MM.1S (cell line): Measurements from ENCODE around the gene TRH.

Experiments used
- DNase-seq: peaks from one replicate; pipeline ENCODE4 v3.0.0-alpha.2; 2015
- H2AFZ ChIP-seq: fragments of 300-600 bp; sonication (generic); 2 replicates; pipeline ENCODE4 v1.6.0; 2016; ENCODE audit warnings: antibody characterized with exemption, low read length
- H3F3A ChIP-seq: fragments of 300-600 bp; sonication (generic); 2 replicates; pipeline ENCODE4 v1.6.1; 2016; ENCODE audit warnings: mild to moderate bottlenecking, antibody characterized with exemption, low read length, moderate library complexity, mixed read lengths; ENCODE audit not compliant: insufficient read depth
- H3K27ac ChIP-seq: fragments of 300-600 bp; sonication (generic); 2 replicates; pipeline ENCODE4 v1.5.1; 2016; ENCODE audit warnings: mild to moderate bottlenecking, low read length
- H3K27me3 ChIP-seq: fragments of 300-600 bp; sonication (generic); replicated peaks from 2 replicates; pipeline ENCODE4 v1.6.0; 2016; ENCODE audit warnings: low read length; ENCODE audit not compliant: insufficient read depth
- H3K36me3 ChIP-seq: fragments of 300-600 bp; sonication (generic); replicated peaks from 2 replicates; pipeline ENCODE4 v1.6.1; 2016; ENCODE audit warnings: mild to moderate bottlenecking, low read length, mixed read lengths; ENCODE audit not compliant: insufficient read depth
- H3K4me1 ChIP-seq: fragments of 300-600 bp; sonication (generic); 2 replicates; pipeline ENCODE4 v1.6.1; 2016; ENCODE audit warnings: low read length, mixed read lengths
- H3K4me2 ChIP-seq: fragments of 300-600 bp; sonication (generic); 2 replicates; pipeline ENCODE4 v1.6.0; 2016; ENCODE audit warnings: low read depth, low read length
- H3K4me3 ChIP-seq: fragments of 300-600 bp; sonication (generic); 2 replicates; pipeline ENCODE4 v1.5.1; 2016; ENCODE audit warnings: low read length, mixed read lengths
- H3K79me2 ChIP-seq: fragments of 300-600 bp; sonication (generic); 2 replicates; pipeline ENCODE4 v1.6.1; 2016; ENCODE audit warnings: mixed run types, low read length, mixed read lengths
- H3K9ac ChIP-seq: fragments of 300-600 bp; sonication (generic); 2 replicates; pipeline ENCODE4 v1.6.1; 2016; ENCODE audit warnings: low read length, mixed read lengths
- H3K9me2 ChIP-seq: fragments of 300-600 bp; sonication (generic); replicated peaks from 2 replicates; pipeline ENCODE4 v1.6.1; 2016; ENCODE audit warnings: mild to moderate bottlenecking, low read length, mixed read lengths; ENCODE audit not compliant: insufficient read depth
- H3K9me3 ChIP-seq: fragments of 300-600 bp; sonication (generic); replicated peaks from 2 replicates; pipeline ENCODE4 v1.6.1; 2016; ENCODE audit warnings: mild to moderate bottlenecking, low read length, mixed read lengths; ENCODE audit not compliant: insufficient read depth
- H4K20me1 ChIP-seq: fragments of 300-600 bp; sonication (generic); 2 replicates; pipeline ENCODE4 v1.6.1; 2016; ENCODE audit warnings: mild to moderate bottlenecking, low read length, moderate library complexity, mixed read lengths; ENCODE audit not compliant: insufficient read depth
- EZH2 ChIP-seq: fragments of 300-600 bp; sonication (generic); optimal IDR thresholded peaks from 2 replicates; pipeline ENCODE3; 2017; ENCODE audit warnings: low read depth, mild to moderate bottlenecking, antibody characterized with exemption, low read length, mixed read lengths
- EZH2phosphoT487 ChIP-seq: fragments of 300-600 bp; sonication (generic); IDR thresholded peaks from 2 replicates; pipeline ENCODE4 v1.6.1; 2018; ENCODE audit warnings: antibody characterized with exemption, low read length
- TF ChIP-seq, protein P1 (sequence below): fragments of 300-600 bp; sonication (generic); IDR thresholded peaks from 2 replicates; pipeline ENCODE4 v1.5.1; 2016; ENCODE audit warnings: antibody characterized with exemption, low read length, mixed read lengths

TRH gene

DNA sequence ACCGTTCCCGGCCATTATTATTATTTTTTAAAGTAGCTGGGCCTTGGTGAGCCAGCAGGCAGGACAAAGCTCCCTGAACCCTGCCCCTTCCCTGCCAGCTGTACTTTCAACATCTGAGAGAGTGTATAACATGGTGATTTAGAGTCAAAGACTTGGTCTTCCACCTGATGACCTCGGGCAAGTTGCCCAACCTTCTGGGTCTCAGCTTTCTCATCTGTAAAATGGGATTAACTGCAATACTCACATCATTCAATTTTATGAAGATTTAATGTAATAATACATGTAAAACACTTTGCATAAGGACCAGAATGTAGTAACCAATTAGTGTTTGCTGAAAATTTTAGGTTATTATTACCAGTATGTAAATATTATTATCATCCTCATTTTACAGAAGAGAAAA, 11.9 kb upstream of the TRH start:
- Histone ChIP-seq H3K27ac (no peak overlapping the region), H3K9ac (no peak overlapping the region), H3K79me2 (no peaks in the 10 kb centered on the region), H3K4me3 (no peak overlapping the region), H3K9me2 (no peaks in the 10 kb centered on the region), H3K4me2 (no peak overlapping the region), H3K36me3 (no peaks in the 10 kb centered on the region), H3K27me3 (no peaks in the 10 kb centered on the region), H3K4me1 (no peaks in the 10 kb centered on the region), H2AFZ (no peak overlapping the region), H3K9me3 (no peaks in the 10 kb centered on the region), H4K20me1 (no peaks in the 10 kb centered on the region), H3F3A (no peaks in the 10 kb centered on the region)
- TF ChIP-seq EZH2phosphoT487, result no peak
- TF ChIP-seq, protein P1, sequence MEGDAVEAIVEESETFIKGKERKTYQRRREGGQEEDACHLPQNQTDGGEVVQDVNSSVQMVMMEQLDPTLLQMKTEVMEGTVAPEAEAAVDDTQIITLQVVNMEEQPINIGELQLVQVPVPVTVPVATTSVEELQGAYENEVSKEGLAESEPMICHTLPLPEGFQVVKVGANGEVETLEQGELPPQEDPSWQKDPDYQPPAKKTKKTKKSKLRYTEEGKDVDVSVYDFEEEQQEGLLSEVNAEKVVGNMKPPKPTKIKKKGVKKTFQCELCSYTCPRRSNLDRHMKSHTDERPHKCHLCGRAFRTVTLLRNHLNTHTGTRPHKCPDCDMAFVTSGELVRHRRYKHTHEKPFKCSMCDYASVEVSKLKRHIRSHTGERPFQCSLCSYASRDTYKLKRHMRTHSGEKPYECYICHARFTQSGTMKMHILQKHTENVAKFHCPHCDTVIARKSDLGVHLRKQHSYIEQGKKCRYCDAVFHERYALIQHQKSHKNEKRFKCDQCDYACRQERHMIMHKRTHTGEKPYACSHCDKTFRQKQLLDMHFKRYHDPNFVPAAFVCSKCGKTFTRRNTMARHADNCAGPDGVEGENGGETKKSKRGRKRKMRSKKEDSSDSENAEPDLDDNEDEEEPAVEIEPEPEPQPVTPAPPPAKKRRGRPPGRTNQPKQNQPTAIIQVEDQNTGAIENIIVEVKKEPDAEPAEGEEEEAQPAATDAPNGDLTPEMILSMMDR, result no peak
- TF ChIP-seq EZH2, result no peak
- DNase-seq, result no peak

DNA sequence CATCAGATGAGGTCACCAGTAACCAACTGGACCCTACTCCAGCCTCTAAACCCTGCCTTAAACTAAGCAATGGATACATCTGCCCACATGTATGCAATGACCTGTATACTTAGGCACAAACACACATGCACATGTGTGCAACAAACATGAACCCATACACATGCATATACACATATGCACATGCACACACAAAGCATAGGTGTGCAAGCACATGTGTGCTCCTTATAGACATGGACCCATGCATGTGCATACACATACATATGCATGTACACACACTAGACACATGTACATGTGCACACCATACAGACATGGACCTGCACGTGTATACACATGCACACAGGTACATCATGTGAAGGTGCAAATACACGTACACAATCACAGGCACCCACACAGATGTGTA, 8.6 kb upstream of the TRH start:
- H3K4me2 ChIP-seq, result no peak overlapping the region
- TF ChIP-seq, protein P1, result no peak
- TF ChIP-seq EZH2 (no peak), EZH2phosphoT487 (no peak)
- H3K9ac ChIP-seq, result no peak overlapping the region
- H3K4me3 ChIP-seq, result no peak overlapping the region
- no peaks in the 10 kb centered on the region for H3K27me3 ChIP-seq
- H3K9me3 ChIP-seq, result no peaks in the 10 kb centered on the region
- H3K9me2 ChIP-seq, result no peaks in the 10 kb centered on the region
- DNase-seq, result no peak
- H4K20me1 ChIP-seq, result no peaks in the 10 kb centered on the region
- H3K36me3 ChIP-seq, result no peaks in the 10 kb centered on the region
- no peaks in the 10 kb centered on the region for H3K4me1 ChIP-seq
- no peak overlapping the region for H2AFZ ChIP-seq
- H3F3A ChIP-seq, result no peaks in the 10 kb centered on the region
- H3K27ac ChIP-seq, result no peak overlapping the region
- no peaks in the 10 kb centered on the region for H3K79me2 ChIP-seq

DNA sequence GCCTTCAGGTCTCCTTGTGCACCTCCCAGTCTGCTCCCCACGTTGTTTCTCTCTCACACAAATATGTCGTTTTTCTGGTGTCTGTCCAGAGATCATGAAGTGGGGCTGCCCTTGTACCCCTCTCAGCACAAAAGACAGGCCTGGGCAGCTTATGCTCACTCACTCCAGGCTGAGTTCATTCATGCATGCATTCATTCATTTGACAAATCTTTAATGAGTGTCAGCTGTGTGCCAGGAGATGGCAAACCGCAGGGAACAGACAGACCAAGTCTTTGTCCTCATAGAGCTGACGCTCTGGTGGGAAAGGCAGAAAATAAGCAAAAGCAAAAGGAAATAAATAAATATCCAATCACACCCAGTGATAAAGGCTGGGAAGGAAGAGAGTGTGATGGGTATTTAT, 7.6 kb upstream of the TRH start:
- Histone ChIP-seq H3K4me3 (no peak overlapping the region), H2AFZ (no peak overlapping the region), H3K4me1 (no peaks in the 10 kb centered on the region), H3K9me2 (no peaks in the 10 kb centered on the region), H3F3A (no peaks in the 10 kb centered on the region), H3K36me3 (no peaks in the 10 kb centered on the region), H3K9ac (no peak overlapping the region), H4K20me1 (no peaks in the 10 kb centered on the region), H3K27ac (no peak overlapping the region), H3K27me3 (no peaks in the 10 kb centered on the region), H3K9me3 (no peaks in the 10 kb centered on the region), H3K4me2 (no peak overlapping the region), H3K79me2 (no peaks in the 10 kb centered on the region)
- DNase-seq, result no peak
- TF ChIP-seq EZH2phosphoT487, result no peak

DNA sequence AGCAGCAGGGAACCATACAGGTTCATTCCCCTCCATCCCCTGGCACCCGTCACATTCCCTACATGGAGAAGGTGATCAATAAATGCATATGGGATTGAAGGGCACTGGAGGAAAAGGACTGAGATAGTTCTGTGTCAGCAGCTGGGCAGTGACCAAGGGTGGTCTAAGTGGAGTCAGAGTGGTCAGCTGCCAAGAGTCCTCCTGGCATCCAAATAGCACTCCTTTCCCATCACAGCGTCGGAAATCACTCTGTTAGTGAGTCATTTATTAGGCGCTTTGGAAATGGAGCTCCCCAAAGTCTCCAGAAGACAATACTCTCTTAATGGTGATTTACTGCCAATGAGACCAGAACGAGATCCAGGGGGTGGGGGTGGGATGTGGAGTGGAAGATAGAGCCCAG, 6.8 kb upstream of the TRH start:
- Histone ChIP-seq H3K9ac (no peak overlapping the region), H3K9me2 (no peaks in the 10 kb centered on the region), H3K79me2 (no peaks in the 10 kb centered on the region), H3K4me3 (no peak overlapping the region), H3K9me3 (no peaks in the 10 kb centered on the region), H3K4me1 (no peaks in the 10 kb centered on the region), H3K27ac (no peak overlapping the region), H3F3A (no peaks in the 10 kb centered on the region), H3K4me2 (no peak overlapping the region), H3K36me3 (no peaks in the 10 kb centered on the region), H3K27me3 (no peaks in the 10 kb centered on the region), H2AFZ (no peak overlapping the region), H4K20me1 (no peaks in the 10 kb centered on the region)
- no peak for DNase-seq
- no peak for TF ChIP-seq EZH2phosphoT487
- TF ChIP-seq, protein P1, result no peak
- TF ChIP-seq EZH2, result no peak
